Measurements from ENCODE around the gene EXOSC9.

Gene EXOSC9

DNA sequence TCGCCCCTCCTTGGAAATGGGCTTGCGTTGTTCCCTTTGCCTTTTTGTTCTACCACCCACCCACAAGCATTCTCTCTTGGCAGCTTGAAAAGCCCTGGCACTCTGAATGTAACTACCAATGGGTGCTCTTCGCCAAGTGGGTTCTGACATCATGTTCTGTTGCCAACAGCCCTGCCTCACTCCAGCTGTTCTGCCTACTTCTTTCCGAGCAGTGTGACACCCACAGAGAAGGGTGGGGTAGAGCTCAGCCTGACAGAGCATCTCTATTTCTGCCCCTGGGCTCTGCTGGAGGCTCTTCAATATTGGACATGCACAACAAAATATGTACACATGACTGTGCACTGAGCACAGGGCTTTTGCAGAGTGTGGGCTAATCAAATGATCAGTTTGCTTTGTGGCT is 15.6 kb upstream of the EXOSC9 start:
- H3K4me3 ChIP-seq (ENCODE audit: low read length): no peak overlapping the region
- DNase-seq (ENCODE audit: low read depth): no peak
- TF ChIP-seq, protein P1, sequence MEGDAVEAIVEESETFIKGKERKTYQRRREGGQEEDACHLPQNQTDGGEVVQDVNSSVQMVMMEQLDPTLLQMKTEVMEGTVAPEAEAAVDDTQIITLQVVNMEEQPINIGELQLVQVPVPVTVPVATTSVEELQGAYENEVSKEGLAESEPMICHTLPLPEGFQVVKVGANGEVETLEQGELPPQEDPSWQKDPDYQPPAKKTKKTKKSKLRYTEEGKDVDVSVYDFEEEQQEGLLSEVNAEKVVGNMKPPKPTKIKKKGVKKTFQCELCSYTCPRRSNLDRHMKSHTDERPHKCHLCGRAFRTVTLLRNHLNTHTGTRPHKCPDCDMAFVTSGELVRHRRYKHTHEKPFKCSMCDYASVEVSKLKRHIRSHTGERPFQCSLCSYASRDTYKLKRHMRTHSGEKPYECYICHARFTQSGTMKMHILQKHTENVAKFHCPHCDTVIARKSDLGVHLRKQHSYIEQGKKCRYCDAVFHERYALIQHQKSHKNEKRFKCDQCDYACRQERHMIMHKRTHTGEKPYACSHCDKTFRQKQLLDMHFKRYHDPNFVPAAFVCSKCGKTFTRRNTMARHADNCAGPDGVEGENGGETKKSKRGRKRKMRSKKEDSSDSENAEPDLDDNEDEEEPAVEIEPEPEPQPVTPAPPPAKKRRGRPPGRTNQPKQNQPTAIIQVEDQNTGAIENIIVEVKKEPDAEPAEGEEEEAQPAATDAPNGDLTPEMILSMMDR (IDR thresholded peaks at IDR 0.05; ENCODE audit: insufficient read depth, low read depth, low read length, missing control alignments): no peak

DNA sequence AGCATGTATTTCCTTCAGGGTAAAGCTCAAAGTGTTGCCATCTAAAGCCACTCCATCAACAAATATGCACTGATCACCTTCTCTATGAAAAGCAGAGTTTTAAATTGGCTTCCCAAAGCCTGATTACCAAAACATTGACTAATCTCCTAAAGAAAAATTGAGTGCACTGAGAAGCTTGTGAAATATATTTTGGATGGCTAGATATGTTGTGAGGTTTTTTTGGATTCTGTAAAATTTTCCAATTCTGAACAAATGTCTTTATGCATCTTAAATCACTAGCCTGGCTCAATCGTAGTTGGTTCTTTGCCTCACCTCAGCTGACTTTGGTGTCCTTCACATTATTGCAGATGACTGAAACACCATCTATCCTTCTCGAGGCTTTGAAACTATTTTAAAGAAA is 14.9 kb upstream of the EXOSC9 start:
- TF ChIP-seq, protein P1 (IDR thresholded peaks at IDR 0.05; ENCODE audit: insufficient read depth, low read depth, low read length, missing control alignments): no peak
- no peak overlapping the region for H3K4me3 ChIP-seq (ENCODE audit: low read length)
- no peak for DNase-seq (ENCODE audit: low read depth)

DNA sequence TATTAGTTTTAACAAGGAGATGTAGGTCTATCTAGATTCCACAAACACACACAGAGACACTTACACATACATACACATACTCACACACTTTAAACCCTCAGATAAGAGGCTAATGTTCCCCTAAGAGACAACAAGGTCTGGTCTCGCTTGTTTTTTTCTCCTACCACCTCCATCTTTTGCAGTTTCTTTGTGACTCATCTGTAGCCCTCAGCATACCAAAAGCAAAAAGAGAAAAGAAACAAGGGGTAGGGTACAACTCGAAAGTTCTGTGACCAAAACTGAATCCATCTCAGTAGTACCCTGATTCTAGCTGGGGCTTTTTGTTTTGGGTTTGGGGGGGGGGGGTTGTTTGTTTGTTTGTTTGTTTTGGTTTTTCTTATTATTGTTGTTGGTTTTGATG is 12.2 kb upstream of the EXOSC9 start:
- no peak for DNase-seq (ENCODE audit: low read depth)
- H3K4me3 ChIP-seq (ENCODE audit: low read length): no peak overlapping the region
- TF ChIP-seq, protein P1 (IDR thresholded peaks at IDR 0.05; ENCODE audit: insufficient read depth, low read depth, low read length, missing control alignments): no peak

DNA sequence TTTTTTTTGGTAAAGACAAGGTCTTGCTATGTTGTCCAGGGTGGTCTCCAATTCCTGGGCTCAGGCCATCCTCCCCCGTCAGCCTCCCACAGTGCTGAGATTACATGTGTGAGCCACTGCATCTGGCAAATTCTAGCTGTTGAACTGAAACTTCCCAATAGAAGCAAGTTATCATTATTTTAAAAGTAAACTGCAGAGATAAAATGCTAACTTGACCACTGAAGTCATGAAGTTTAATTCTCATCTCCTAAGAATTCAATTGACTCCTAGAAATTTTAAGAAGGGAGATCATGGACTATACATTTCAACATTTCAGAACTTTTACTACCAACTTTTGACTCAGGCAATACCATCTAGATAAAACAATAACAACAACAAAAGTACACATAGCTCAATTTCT is 11.7 kb upstream of the EXOSC9 start:
- no peak overlapping the region for H3K4me3 ChIP-seq (ENCODE audit: low read length)
- DNase-seq (ENCODE audit: low read depth): no peak
- TF ChIP-seq, protein P1 (IDR thresholded peaks at IDR 0.05; ENCODE audit: insufficient read depth, low read depth, low read length, missing control alignments): no peak

DNA sequence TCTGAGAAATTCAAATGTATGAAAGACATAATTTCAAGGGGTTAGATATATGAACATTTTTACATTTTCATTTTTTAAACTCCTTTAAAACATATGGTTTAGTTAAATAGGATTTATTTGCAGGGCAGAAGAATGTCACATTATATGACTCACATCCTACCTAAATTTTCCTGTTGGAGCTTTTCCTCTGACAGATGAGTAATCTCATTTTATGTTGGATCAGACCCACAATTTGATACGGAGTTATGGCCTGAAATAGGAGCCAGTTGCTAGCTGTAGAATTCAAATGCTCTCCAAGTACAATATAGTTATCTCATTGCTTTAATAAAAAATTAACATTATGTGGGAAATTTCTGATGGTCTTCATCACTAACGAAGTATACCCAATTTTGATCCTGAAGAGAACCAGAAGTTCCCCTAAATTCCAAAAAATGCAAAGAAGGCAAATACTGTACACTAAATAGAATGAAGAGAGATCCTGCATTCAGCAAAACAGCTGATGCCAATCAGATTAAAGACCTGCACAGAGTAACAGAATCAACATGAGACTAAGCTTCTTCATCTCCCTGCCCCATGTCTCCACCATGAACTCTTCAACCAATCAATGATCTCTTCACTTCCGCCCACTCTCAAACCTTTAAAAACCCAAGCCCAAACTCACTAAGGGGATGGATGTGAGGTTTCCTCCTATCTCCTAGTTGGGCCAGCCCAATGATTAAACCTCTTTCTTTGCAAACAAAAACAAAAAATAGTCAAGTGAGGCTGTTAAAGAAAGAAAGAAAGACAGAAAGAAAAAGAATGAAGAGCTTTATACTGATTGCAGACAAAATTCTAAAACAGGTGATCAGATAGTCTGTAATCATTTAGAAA is 10.9 kb upstream of the EXOSC9 start:
- peak; percentile 66 for DNase-seq (ENCODE audit: low read depth)
- no peak overlapping the region for H3K4me3 ChIP-seq (ENCODE audit: low read length)
- TF ChIP-seq, protein P1 (IDR thresholded peaks at IDR 0.05; ENCODE audit: insufficient read depth, low read depth, low read length, missing control alignments): no peak

- no peak overlapping the region for H3K4me3 ChIP-seq (ENCODE audit: low read length)
- TF ChIP-seq, protein P1 (IDR thresholded peaks at IDR 0.05; ENCODE audit: insufficient read depth, low read depth, low read length, missing control alignments): no peak
- DNase-seq (ENCODE audit: low read depth): no peak
Observed at GRCh38 chr4:121790976-121791375, 10.1 kb upstream of the EXOSC9 start.

- no peak overlapping the region for H3K4me3 ChIP-seq (ENCODE audit: low read length)
- TF ChIP-seq, protein P1 (IDR thresholded peaks at IDR 0.05; ENCODE audit: insufficient read depth, low read depth, low read length, missing control alignments): no peak
- DNase-seq (ENCODE audit: low read depth): no peak
Observed at GRCh38 chr4:121791481-121791880, 9.6 kb upstream of the EXOSC9 start.

Data from epithelial cell of esophagus (primary cell).